ENCODE data around the gene DFFA. TPM values are rescaled to one million over a fixed set of nuclear protein-coding genes. Genes with fewer than 3 reads are reported as not detected.

The DFFA gene
- total RNA-seq, 1 experiment from 2014 or later, result 94.1 TPM

GRCh38 chr1:10480614-10481013, 8.3 kb upstream of the DFFA start:
- no peak for TF ChIP-seq CTCF (conservative IDR thresholded peaks at IDR 0.05)
- H3K27me3 Mint-ChIP-seq (ENCODE audit: low read depth), result no peaks in the 10 kb centered on the region
- WGBS (ENCODE audit: extremely low coverage, insufficient read length, low lambda C conversion rate), result no CpG with 5 or more reads among the region's 2 CpGs

More at GRCh38 chr1:10480614-10481013, 8.3 kb upstream of the DFFA start:
- no peak overlapping the region for H3K4me2 ChIP-seq (ENCODE audit: insufficient read depth, insufficient read length, low read length)
- DNase-seq, result no peak
- peaks cover 2 to 5% (median 5%) of the 10 kb centered on the region in 3 experiments; a peak in 5 of 7 replicates for H3K36me3 Mint-ChIP-seq (ENCODE audit: insufficient read depth in 1 of 3, low read depth in 3 of 3)
- no peak overlapping the region for H3K9ac ChIP-seq (ENCODE audit: extremely low read depth, insufficient read length, low read length)
- H3K79me2 ChIP-seq (ENCODE audit: insufficient read depth, low read length), result peaks cover 12% of the 10 kb centered on the region; the same call in 1 of the 2 replicates
- H2AFZ ChIP-seq (ENCODE audit: low read length), result no peak overlapping the region
- H3K23ac ChIP-seq (ENCODE audit: insufficient read length, low read depth, low read length), result no peak overlapping the region
- H4K20me1 ChIP-seq (ENCODE audit: control insufficient read depth, insufficient read depth, insufficient read length), result no peaks in the 10 kb centered on the region
- H3K4me1 Mint-ChIP-seq, result peaks cover 8 to 9% of the 10 kb centered on the region in 2 experiments
- H2AK5ac ChIP-seq (ENCODE audit: insufficient read length, low read length), result no peak overlapping the region
- no peaks in the 10 kb centered on the region for H3K27me3 ChIP-seq (ENCODE audit: insufficient read depth, low read length)
- H3K27ac ChIP-seq (ENCODE audit: insufficient read length, low read depth, low read length), result no peak overlapping the region
- no peak overlapping the region for H3K4me3 Mint-ChIP-seq
- no peak overlapping the region for H4K8ac ChIP-seq (replicated peaks; ENCODE audit: insufficient read length, low read depth, low read length)
- H2BK5ac ChIP-seq (ENCODE audit: insufficient read length, low read length), result no peak overlapping the region
- peaks cover 4% of the 10 kb centered on the region for H3K23me2 ChIP-seq (ENCODE audit: insufficient read length, low read depth, low read length, poor library complexity, severe bottlenecking)
- H3K56ac ChIP-seq (ENCODE audit: insufficient read length, low read depth, low read length), result no peak overlapping the region
- H2BK15ac ChIP-seq (ENCODE audit: low read depth, low read length), result no peak overlapping the region
- no peak overlapping the region for H3K27ac Mint-ChIP-seq
- no peak overlapping the region for H2BK120ac ChIP-seq (ENCODE audit: low read depth, low read length, poor library complexity, severe bottlenecking)
- no peaks in the 10 kb centered on the region; the same call in 1 of the 2 replicates for H3K4me1 ChIP-seq (ENCODE audit: insufficient read depth, low read length)
- no peak overlapping the region for H4K5ac ChIP-seq (ENCODE audit: insufficient read length, low read depth, low read length)
- H3K4ac ChIP-seq (ENCODE audit: low read depth, low read length), result no peak overlapping the region
- H4K91ac ChIP-seq (ENCODE audit: insufficient read length, low read depth, low read length), result no peak overlapping the region
- H3K9me3 ChIP-seq (ENCODE audit: control insufficient read depth, low read depth, low read length), result no peaks in the 10 kb centered on the region
- no peak overlapping the region for H2BK20ac ChIP-seq (ENCODE audit: low read depth, low read length, poor library complexity, severe bottlenecking)
- H3K14ac ChIP-seq (ENCODE audit: insufficient read depth, low read length), result no peak overlapping the region
- no peak overlapping the region for H3T11ph ChIP-seq (ENCODE audit: low read length)
- peaks cover 13% of the 10 kb centered on the region for H3K79me1 ChIP-seq (ENCODE audit: insufficient read depth, low read depth, low read length, poor library complexity, severe bottlenecking)
- H2BK12ac ChIP-seq (ENCODE audit: insufficient read length, low read depth, low read length), result no peak overlapping the region
- H3K18ac ChIP-seq (ENCODE audit: insufficient read length, low read depth, low read length), result no peak overlapping the region
- no peaks in the 10 kb centered on the region; a peak in 1 of 5 replicates for H3K9me3 Mint-ChIP-seq
